Activated gamma-delta T cell treated with Interleukin-2 at 50 U/mL for 16 hours (primary cell): ENCODE results near the gene CACNB4.
"Not testable (repeated sequence)": the region's sequence is repeated elsewhere in the genome, so short reads cannot be mapped to it uniquely, and the experiment has no call there.

ENCODE experiments used
- DNase-seq: peaks from one replicate; pipeline ENCODE4 v3.0.0-alpha.2; 2020

Gene CACNB4

DNA sequence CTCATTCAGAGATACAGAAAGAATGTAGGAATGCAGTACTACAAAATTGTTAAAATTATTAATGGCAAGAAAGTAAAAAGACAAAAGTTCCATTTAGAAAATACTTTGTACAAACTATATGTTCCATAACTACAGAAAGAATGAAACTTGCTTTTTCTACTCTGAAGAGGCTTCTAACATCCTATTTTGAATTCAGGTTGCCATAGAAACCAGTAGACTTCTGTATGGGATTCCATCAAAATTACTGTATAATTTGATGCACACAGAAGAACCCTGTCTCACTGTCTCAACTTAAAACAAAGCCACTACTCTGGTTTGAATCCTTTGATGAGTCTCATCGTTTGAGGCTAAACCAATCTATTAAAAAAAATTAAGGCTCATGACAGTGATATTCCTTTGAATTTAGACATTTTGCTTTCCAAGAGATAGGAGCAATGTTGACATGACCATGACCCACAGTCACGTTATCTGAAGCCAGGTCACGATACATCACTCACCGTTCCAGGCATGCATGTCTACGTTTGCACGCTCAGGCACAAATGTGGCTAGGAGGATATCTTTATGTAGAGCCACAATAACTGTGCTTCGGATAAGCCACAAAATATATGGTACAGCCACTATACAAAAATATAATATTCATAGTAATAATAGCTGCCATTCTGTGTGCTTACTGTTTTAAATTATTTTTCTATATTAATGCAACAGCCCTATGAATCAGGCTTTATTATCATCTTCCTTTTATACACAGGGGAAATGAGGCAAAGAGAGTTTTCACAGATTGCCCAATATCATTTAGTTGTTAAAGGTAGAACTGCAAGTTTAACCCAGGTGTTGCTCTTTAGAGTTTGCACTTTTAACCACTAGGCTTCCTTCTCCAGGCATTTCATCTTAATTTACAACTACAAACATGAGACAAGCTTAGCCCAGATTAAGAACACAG, 82.4 kb downstream of the CACNB4 start:
- no peak for DNase-seq

DNA sequence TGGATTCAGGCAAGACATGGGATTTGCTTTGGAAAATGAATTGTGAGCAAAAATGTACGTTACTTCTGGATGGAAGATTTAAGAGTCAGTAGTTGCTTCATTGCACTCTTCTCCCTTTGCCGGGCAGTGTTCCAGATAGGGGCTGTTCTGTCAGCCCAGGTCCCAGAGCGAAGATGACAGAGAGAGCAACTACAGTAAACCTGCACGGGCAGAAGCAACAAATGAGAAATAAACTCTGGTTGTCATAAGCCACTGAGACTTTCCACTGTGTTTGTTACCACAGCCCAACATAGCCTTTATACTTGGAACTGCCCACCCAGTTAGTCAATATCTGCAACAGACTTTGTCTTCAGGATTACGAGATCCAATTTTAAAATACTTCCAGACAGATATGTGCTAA, 83.3 kb downstream of the CACNB4 start:
- DNase-seq = no peak

DNA sequence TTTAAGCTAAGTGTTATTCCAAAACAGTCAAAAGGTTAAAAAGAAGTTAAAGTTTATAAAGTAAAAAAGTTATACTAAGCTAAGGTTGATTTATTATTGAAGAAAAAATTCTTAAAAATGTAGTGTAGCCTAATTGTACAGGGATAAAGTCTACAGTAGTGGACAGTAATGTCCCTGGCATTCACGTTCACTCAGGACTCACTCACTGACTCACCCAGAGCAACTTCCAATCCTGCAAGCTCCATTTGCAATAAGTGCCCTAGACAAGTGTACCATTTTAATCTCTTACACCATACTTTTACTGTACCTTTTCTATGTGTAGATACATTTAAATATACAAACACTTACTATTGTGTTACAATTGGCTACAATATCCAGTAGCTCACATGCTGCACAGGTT, 86.1 kb downstream of the CACNB4 start:
- no peak for DNase-seq

DNA sequence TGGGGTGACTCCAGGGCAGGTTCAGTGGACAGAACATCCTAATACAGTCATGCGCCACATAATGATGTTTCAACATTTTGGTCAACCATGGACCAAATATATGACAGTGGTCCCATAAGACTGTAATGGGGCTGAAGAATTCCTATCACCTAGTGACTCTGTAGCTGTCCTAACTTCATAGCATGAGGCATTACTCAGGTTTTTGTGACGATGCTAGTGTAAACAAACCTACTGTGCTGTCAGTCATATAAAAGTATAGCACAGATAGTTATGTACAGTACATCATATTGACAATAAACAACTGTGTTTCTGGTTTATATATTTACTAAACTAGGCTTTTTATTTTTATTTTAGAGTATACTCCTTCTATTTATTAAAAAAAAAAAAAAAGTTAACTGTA, 87.1 kb downstream of the CACNB4 start:
- DNase-seq = no peak

DNA sequence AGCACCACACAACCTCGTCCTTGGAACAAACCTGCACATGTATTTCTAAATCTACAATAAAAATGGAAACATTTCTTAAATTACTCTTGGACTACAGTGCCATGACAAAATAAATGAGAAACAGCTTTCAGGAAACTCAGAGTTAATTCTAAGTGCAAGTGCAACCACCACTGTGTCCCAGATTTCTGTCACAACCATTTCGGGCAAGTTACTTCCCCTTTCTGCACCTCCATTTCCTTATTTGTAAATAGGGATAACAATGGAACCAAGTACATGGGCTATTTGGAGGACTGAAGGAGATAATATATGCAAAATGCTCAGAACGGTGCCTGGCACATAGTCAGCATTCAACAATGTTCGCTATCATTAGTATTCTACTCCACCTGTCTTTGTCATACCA, 93.2 kb downstream of the CACNB4 start:
- DNase-seq = no peak

DNA sequence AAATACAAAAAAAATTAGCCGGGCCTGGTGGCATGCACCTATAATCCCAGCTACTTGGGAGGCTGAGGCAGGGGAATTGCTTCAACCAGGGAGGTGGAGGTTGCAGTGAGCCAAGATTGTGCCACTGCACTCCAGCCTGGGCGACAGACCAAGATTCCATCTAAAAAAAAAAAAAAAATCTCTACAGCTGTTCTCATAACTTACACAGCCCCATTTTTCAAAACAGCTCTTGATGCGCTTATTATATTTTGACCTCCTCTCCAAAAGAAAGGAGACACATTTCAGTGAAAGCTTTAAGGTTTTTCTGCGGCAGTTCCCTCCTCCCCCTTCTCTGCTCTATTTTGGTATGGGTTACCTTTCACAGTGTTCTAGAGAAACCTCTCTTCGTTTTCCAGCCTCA, 95.6 kb downstream of the CACNB4 start:
- DNase-seq = not testable (repeated sequence)

DNA sequence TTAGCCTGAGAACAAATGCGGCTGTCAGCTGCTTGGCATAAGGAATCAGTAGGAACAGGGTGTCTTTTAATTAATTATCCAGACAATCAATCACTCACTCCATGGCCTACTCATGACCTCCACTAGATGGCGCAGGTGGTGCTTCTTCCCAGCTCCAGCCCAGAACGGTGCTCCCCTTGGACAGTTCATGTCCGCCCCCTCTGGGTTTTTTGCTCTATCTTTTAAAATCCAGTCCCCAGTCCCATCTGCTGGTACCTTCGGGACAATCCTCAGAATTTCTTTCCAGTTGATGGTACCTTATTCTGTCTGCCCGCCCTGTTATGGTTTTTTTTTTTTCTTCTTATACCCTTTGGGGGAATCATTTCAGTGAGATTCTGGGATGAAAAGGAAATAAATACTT, 99.8 kb downstream of the CACNB4 start:
- peak; percentile 14 for DNase-seq

DNA sequence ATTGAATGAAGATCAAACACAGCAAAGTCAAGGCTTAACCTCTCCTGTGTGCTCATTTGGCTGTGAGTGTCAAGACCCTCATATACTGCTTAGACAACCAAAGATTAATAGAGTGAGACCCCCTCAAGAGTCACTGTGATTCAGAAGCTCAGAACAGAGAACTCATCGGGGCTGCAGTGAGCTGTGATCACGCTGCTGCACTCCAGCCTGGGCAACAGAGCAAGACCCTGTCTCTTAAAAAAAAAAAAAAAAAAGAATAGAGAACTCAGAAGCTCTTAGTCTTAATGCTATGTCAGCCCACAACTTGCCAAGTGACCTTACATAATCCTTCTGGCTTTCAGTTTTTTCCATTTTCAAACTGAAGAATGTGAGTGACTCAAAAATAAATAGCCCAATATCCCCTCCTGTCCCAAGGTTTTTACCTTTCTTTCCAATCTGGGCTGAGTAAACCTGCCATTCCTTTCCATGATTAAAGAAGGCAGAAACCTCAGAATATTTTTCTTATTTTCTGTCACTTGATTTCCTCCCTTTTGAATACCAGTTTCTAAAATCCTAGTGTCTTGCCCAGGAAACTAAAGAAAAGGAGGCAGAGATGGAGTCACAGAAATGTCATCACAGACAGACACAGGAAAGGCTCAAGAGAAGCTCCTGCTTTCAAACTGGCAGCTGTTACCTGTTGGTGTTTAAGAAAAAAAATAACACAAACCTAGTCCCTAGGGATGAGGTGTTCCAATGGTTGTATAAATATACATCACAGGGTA, 102.4 kb downstream of the CACNB4 start:
- no peak for DNase-seq

DNA sequence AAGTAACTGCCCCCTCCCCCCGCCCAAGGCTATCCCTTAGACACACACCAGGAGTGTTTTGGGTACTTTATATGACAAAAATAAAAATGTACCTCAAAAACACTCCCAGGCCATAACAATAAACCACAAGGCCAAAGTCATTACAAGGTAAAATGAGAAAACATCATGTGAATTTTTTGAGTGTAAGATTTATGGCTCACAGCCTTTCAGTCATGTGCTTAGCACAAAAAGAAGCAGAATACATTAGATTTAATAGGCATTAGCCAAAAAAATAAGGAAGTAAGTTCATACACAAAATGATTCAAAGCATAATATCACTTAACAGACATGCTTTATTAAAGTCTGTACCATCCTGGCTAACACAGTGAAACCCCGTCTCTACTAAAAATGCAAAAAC, 103.7 kb downstream of the CACNB4 start:
- no peak for DNase-seq

DNA sequence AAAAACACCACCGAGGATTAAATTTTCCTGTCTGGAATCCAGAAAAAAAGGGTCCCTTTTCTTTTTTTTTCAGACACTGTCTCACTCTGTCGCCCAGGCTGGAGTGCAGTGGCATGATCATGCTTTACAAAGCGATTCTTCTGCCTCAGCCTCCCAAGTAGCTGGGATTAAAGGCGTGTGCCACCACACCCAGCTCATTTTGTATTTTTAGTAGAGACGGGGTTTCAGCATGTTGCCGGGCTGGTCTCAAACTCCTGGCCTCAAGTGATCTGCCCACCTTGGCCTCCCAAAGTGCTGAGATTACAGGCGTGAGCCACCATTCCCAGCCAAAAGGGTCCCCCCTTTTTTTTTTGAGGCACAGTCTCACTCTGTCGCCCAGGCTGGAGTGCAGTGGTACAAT, 104.7 kb downstream of the CACNB4 start:
- DNase-seq = not testable (repeated sequence)

DNA sequence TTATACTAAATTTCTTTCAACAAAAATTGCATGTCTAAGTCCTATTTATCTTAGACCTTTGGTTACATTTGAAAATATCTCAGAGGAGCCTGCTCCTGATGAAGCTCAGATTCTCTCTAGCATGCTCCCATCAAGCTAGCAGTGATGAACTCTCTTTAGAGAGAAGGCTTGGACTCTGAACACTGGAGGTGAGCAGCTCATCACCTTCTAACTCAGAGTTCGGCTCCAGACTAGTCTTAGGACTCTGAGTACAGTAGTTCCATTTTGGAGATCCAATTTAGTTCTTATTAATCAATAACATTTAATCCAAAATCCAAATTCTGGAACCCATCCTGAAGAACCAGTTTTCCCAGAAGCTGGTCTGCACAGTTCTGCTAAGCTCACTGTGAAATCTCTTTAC, 107.8 kb downstream of the CACNB4 start:
- DNase-seq = no peak

DNA sequence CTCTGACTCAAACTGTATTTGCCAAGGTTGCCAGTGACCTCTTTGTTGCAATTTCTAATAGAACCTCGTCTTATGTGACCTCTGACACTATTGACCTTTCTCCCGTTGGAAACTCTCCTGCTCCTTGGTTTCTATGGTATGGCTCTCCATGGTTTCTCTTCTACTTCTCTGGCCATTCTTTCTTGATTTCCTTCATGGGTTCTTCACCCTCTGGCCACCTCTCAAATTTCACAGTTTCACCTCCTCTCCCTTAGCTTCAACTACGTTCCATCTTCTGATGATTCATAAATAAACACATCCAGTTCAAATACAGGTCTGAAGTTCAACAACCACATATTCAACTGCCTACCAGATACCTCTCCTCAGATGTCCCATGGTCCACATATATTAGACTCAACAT, 109.5 kb downstream of the CACNB4 start:
- DNase-seq = no peak

DNA sequence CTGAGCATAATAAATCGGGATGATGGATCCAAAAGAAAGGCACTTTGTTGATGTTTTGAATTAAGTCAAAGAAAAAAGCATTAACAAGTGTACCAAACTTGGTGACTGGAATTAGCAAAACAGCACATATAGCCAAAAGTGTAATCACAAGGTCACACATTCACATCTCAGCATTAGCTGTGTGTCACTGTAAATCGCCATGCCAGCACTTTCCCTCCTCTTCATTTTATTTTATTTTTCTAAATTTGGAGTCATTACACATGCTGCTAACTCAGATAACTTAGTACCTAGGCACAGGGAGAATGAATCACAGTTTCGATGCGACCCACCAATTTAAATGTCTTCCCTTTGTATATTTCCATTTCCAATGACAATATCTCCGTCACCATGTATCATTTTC, 111.4 kb downstream of the CACNB4 start:
- DNase-seq = no peak

DNA sequence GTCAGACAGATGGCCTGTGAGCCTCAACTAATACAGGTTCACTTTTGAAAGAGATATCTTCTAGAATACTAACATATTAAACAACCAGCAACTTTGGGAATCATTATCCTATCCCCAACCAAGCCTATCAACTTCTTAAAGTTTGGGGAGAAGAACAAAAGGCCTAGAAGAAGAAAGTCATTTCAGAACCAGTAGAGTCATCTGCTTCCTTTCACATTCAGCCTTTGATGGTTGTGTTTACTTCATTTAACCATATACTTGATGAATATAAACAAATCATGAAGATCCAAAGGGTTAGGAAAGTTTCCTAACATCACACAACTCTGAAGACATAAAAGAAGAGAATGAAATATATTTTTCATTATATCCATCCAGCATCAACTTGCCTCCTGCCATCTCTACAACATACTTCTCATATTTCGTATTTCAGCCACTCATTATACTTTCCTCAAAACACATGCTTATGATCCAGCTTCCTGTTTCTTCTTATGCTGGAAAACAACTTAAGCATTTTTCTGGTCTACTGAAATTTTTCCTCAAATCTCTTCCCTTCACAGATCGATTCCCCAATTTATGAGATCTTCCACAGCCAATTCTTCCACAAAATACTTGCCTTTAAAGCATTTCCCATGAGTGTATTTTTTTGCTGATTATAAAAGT, 114.3 kb downstream of the CACNB4 start:
- DNase-seq = no peak

DNA sequence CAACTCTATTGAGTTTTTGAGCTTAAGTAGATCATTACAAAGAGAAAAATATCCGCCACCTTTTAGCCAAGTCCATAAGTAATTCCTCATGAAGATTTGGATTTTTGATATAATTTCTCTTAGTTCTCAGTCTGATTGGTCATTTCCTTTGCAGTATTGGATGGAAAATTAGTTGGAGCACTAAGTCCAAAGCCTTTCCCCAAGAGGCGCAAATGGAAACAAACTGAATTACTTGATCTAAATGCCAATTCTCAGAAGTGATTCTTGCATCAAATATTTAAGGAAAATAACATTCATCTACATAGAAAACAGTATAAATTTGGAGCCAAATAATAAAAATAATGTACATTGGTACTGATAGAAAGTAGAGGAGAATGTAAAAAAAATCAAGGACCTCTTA, 115.6 kb downstream of the CACNB4 start:
- no peak for DNase-seq

DNA sequence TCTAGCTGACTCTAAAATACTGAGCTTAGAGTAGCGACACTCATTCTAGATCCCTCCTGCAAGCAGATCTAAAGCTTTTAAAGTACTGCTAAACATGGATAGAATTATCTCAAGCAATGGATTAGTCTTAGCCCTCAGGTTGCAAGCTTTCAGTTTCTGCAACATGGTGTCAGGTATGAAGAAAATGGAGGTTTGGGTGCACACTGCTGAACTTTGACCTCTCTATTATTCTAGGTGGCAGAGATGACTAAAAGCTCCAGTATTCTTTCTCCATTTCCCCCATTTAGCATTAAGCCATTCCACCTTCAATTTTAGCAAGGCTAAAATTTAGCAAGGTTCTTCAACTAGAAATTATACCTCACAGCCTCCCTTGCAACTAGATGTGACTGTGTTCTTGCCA, 117.0 kb downstream of the CACNB4 start:
- DNase-seq = no peak

DNA sequence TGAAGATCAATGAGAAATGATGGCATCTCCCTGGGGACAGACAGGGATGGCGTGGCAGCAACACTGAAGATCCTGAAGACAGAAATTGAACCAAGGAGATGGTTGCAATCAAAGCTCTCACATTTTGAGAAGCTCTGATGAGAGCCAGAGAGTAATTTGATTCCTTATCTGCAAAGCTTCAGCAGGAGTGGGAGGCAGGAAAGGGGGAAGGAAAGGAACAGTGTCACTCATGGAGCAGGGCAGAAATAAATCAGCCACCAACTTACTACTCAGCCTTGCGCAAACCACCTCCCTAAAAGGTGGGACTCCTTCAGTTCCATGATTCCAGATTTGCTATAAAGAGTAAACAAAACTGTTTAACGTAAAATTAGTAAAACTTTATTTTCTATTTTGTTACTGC, 119.2 kb downstream of the CACNB4 start:
- DNase-seq = no peak

DNA sequence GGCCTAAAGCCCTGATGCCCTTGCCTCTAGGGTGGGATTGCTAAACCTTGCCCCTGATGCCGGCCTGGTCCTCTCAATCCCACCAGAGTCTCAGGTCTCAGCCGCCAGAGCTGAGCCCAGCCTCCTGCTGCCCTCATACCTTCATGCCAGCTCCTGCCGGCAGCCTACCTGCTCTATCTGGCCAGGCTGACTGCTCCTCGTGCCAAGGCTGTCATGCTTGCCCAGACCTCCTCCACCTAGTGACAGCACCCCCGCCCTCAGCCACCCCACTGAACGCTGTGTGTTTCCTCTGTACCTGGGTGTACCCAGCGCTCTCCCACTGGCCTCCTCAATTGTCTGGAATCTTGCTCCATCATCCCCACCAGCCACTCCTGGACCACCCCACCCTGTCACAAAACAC, 120.1 kb downstream of the CACNB4 start:
- DNase-seq = no peak

DNA sequence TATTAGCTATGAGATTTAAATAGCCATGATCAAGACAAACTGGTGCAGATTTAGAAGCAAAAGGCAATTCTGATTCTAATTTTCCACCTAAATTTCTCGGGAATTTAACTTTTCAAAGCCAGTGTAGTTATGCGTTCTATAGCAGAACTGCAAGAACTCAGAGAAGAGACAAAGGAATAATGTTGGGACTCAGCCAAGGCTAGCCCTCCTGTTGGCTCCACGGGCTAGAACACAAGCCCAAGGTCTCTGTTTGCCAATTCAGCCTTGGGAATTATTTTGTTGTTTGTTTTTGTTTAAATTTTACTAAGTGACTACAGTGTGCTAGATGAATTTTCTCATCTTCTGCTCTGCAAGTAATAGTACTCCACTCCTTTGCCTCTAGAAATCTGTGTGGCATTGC, 121.2 kb downstream of the CACNB4 start:
- DNase-seq = no peak

DNA sequence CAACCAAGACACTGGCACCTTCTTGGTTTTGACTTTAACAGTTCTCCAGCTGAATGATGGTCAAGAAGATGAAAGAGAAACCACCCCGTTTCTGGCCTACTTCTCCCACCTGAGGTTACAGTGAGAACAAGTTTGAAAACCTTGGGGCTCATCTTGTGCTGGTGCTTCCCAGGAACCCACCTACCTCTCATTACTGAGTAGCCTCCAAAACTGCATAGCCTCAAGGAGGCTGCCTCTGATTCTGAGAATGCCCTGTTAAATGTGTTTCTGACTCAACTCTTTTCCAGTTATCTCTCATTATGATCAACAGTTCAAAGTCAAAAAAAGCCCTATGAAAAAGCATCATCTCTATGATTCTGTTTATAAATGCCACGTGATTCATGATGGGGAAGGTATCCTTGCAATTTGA, 121.9 kb downstream of the CACNB4 start:
- no peak for DNase-seq

DNA sequence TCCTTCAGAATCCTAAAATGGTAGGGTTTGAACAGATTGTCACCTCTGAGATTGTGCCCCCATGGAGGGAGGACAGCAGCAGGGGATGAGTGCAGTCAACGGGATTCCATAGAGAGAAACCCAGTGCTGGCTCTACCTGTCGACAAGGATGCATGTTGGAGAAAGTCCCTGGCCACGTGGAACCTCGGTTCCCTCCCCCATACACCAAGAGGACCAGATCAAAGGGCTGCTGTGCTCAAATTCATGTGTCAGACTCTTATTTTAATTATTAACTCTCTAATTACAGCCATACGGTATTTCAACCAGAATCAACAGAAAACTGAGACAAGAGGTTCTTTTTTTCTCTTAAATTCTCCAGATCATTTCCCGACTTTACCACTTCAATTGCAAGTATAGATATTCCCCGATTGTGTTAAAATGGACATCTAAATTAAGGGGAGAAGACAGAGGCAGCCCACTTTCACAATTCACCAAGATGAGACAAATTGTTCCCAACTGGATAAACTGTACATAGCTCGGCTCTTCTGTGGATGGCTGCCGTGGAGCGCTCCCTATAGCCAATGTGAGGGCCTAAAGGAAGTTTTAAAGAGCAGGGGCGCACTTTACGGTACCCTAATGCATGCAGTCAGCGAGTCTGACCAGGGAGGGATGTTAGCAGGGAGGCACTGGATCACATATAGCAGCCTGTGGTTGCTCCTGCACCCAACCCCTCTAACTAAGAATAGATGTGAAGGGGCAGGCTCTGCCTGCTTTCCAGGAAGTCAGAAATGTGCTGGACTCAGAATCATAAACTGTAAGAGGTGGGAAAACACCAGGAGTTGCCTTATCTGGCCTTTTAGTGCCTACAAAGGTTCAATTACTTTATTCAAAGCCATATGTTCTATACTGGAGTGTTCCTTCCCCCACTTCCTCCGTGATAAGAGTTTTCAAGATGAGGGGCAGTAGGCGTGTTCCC, 123.1 kb downstream of the CACNB4 start:
- DNase-seq = no peak

DNA sequence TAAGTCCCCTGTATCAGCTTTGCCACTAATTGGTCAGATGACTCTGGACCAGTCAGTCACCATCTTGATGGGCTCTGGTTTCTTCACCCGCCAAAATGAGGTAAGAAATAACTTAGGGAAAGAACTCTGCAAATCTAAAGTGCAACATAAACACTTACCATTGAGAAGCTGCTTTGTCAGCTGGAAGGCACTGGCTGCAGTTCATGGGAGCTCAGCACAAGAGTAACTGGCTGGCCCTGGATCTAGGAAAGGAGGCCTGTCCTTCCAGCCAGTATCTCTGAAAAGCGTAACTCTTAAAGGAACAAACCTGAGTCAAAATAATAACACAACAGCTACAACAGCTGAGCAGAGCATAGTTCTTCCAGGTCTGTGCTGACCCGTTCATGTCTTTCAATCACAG, 123.9 kb downstream of the CACNB4 start:
- no peak for DNase-seq

DNA sequence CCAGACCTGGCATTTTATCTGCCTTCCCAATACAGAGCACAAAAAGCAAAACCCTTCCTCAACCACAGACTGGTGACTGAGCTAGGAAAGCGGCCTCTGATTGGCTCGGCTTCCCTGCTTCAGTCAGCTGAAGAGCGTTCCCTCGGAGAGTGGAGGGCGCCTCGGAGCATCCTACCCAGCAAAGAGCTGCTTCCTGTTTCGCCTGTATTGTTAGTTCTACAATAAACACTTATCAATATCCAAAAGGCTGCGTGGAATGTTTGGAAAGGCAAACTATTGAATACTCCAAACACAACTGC, 125.0 kb downstream of the CACNB4 start:
- DNase-seq = no peak
